HG03520 (cell line): ENCODE results near the gene NCOA6.
A peak's percentile ranks its signal among the peaks of the same experiment; 100 is the strongest.

ENCODE experiments used
- ATAC-seq: cut with Tn5 transposase; IDR thresholded peaks from one replicate; pipeline ENCODE4 v1.9.1; 2021; ENCODE audit warnings: mild to moderate bottlenecking, moderate library complexity; ENCODE audit not compliant: unreplicated experiment

The NCOA6 gene

DNA sequence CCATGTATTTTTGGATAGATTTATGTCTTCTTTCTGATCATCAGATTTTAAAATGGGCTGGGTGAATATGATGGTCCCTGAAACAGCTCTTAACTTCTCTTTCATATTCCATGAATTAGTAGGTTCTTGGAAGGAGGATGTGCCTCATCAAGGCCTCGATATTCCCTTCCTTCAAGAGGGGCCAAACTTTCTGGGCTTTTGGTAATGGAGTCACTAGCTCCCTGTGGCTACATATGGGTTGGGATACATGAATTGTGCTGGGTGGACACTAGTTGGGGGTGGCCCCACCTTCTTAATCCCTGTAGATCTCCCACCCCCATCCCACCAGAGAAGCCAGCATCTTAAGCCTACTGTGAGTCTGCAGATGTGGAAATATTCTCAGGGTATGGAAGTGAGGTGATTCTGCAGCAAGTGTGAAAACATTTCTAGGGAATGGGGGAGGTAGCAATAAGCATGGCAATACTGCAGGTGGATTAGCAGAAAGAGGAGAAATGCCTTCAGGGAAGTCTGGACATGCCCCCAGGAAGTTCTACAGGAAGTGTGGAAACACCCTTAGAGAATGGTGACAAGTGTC is 119.1 kb downstream of the NCOA6 start:
- ATAC-seq, result no peak

- ATAC-seq, result no peak
Observed at GRCh38 chr20:34705397-34706301, 119.8 kb downstream of the NCOA6 start.

DNA sequence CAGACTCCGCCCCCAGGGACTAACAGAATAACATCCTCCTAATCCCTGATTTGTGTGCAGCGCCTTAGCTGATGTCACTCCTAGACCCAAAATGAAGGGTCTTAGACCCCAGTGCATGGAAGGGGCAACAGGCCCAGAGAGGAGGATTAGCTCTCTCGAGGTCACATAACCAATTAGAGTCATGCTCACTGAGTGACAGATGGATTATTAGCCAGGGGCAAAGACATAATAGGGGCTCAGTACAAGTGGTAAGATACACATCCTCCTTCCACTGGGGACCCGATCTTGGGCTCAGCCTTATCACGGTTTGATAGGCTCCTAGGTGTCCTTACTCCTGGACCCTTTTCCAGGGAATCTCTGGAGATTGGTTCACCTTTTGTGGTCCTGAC is 120.4 kb downstream of the NCOA6 start:
- ATAC-seq, result no peak

- peak; percentile 32 for ATAC-seq
Observed at GRCh38 chr20:34704177-34705007, 121.1 kb downstream of the NCOA6 start, which contains the start of gene TP53INP2. Gene TP53INP2, plus strand, starts transcription at chr20:34704344. Its CDS starts 4,396 bp downstream, at chr20:34708740.

DNA sequence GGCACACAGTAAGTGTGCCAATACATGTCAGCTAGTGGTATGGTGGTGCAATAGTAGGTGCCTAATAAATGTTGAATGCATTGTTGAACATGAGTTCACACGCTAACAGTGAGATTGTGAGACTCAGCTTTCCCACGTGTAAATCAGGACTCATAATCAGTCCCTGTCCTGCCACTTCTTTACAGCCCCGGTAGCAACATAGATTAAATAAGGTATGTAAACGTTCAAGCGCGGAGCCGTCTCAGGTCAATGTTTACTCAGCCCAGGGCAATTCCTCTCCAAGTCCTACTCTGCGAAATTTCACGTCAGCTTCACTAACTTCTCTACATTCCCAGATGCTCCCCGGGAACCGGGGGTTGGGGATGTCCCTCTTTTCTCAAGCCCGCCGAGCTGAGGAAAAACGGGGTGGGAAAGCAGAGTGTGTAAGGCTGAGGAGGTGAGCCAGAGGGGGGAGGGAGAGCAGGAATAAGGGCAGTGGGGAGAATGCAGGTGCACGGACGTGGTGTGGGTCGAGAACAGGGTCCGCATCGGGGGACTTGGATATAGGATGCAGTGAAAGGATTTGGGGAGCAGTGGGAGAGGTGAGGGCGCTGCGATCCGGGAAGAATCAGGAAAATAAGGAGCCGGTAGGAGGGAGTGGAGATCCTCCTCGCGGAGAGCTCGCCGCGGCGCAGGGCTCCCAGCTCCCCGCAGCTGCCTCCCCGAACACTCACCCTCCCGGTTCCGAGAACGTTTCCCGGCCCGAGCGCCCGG is 121.9 kb downstream of the NCOA6 start:
- ATAC-seq, result no peak

- no peak for ATAC-seq
Observed at GRCh38 chr20:34703061-34703423, 122.4 kb downstream of the NCOA6 start.

DNA sequence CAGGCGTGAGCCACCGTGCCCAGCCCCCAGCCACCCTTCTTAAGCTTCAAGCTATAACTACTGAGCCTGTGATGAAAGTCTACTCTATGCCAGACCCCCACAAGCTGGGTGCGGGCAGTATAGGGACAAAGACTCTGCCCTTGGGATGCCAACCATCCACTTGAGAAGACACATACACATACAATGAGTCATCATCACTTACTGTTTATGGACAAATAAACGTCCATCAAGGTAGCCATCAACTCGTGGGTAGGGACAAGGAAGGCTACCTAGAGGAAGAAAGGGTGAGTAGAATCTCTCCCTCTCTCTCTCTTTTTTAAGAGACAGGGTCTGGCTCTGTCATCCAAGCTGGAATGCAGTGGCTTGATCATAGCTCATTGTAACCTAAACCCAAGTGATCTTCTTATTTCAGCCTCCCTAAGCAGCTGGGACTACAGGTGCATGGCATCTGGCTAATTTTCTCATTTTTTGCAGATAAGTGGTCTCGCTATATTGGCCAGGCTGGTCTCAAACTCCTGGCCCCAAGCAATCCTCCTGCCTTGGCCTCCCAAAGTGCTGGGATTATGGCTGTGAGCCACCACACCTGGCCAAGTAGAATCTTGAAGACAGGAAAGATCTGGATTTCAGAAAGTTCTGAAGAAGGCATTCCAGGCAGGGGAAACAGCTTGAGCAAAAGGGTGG is 123.9 kb downstream of the NCOA6 start:
- ATAC-seq, result no peak

GRCh38 chr20:34693414-34693813 is 132.0 kb downstream of the NCOA6 start:
- ATAC-seq, result no peak

GRCh38 chr20:34691838-34692237 is 133.6 kb downstream of the NCOA6 start:
- no peak for ATAC-seq

DNA sequence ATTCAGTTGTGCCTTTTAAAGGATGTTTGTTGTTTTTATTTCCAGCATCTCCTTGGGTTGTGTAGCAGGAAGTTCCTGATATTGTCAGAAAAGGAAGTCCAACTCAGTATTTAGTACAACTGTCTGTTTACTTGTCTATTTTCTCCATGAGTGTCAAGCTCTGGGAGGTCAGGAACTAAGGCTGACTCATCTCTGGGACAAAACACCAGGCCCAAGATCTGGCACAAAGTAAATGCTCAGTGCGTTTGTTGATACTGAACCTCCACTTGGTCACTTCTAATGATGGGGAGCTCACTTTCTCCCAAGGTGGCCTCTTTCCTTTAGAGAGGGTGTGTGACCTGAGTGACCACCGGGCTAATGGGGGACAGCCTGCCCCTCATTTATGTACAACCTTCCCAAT is 136.0 kb downstream of the NCOA6 start:
- ATAC-seq, result no peak

- no peak for ATAC-seq
Observed at GRCh38 chr20:34683667-34684066, 141.8 kb downstream of the NCOA6 start.

DNA sequence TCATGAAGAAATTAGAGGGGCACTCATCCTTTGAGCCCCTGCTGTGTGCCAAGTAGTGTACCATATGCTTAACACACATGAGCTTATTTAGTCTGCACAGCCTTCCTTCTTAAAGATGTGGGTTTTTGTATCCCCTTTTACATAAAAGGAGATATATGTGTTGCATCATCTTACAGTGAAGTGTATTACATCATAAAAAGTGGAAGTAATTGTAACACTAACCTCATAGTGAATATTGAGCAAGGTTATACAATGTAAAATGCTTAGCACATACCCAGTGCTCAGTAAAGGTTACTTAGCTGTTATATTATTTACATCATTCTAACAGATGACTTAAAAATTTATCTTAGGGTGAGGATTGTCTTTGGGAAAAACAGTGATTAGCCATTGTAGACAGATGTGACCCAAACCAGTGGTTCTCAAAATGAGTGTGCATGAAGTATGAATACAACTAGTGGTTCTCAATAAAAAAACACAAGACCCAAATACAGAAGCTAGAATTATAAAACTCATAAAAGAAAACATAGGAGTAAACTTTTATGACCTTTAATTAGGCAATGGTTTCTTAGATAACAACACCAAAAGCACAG is 144.8 kb downstream of the NCOA6 start:
- ATAC-seq, result no peak

DNA sequence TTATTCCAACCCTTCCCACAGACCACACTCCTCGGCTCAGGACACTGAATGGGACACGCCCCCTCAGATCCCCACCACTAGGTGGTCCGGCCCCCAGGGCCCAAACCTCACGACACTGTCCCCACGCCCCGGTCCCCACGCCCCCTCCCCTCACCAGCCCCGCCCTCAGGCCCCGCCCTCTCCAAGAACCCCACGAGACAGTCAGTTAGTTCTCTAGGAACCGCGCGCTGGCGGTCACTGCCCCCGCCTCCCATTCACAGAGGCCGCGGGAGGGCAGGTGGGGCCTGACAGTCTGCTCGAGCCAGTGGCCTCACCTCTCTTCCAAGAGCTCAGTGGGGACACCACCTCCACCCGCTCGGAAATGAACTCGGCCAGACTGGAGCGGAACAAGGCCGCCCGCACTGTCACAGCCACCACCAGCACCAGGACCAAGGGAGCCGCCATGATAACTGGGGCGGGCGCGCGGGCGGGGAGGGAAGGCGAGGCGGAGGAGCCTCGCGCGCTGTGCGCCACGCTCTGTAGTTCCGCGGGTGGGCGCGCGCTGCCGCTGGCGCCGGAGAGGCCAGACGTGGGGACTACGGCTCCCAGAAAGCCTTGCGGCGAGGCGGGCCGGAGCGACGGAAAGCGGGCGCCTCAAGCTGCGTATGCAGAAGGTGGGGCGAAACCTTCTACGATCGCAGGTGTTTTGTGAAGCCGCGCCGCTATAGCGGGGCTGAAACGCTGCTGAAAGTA is 148.6 kb downstream of the NCOA6 start, which contains the start of gene PIGU:
Gene PIGU (minus strand): TSS at position 451 of the 732 bp plus-strand sequence. CDS start 7 bp downstream, at position 444.
- ATAC-seq, result peak; percentile 89

DNA sequence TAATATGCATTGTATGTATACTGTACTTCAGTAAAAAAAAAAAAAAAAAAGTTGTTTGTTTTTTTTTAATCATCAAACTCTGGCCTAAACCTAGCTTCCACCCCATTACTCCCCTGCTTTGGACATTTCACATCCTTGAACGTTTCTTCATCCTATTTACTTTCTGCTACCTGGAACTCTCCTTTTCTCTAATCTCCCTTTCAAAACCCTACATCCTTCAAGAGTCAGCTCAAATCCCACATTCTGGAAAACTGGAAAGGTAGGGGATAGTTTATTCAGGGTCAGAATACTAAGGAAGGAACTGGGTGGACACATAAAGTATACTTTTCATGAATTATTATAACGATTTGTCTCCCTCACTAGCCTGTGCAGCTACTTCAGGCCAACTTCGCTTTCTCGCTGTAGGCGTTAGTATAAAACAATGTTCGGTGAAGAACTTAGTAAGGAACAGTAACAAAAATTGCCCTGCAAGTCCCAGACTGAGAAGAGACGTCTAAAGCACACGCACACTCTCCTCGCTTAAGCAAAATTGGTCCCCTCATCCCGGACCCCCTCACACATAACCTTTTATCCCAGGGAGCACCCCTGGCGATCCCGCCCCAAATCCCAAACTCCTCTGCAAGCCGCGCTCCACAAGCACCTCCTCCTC is 149.3 kb downstream of the NCOA6 start:
- ATAC-seq, result no peak

GRCh38 chr20:34675561-34675960 is 149.9 kb downstream of the NCOA6 start:
- ATAC-seq, result no peak

GRCh38 chr20:34673412-34673811 is 152.0 kb downstream of the NCOA6 start:
- no peak for ATAC-seq

DNA sequence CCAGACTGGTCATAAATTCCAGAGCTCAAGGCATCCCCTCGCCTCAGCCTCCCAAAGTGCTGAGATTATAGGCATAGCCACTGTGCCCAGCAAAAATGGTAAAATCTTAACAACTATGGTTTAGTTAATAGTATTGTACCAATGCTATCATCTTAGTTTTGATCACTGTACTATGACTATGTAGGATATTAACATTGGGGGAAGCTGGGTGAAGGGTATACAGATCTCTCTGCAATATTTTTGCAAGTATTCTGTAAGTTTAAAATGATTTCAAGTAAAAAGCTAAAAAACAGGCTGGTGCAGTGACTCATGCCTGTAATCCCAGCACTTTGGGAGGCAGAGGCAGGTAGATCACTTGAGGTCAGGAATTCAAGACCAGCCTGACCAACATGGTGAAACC is 156.4 kb downstream of the NCOA6 start:
- ATAC-seq, result no peak
